Measurements from ENCODE around the gene NRXN2.
A peak's percentile ranks its signal among the peaks of the same experiment; 100 is the strongest.

The NRXN2 gene

DNA sequence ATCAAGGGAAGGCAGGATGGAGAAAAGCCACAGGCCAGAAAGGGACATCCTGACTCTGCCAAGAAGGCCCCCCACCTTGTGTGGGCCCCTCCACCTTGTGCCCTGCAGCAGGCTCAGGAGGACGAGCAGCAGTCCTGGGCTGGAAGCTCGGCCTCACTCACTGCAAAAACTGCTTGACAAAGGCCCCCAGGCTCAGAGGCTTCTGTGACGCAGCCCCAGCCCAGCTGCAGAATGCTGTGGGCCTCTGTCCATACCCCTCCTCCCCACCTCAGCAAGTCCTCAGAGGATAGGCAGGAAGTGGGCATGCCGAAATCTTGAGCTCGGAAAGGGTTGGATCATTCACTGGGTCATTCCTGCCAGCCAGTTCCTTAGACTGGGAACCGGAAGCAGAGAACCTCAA lies 61.9 kb downstream of the NRXN2 start:
- peaks cover 0 to 66% (median 39%) of the 10 kb centered on the region in 4 experiments for H3K4me1 ChIP-seq (ENCODE audit: control extremely low read depth in 1 of 4, control insufficient read depth in 4 of 4, insufficient read depth in 4 of 4, low read length in 3 of 4)
- DNase-seq, result no peak
- WGBS (ENCODE audit: insufficient coverage), result 47% methylated on average over 4 of the region's 6 CpGs
- no peaks in the 10 kb centered on the region for H3K9me3 ChIP-seq (ENCODE audit: control extremely low read depth in 1 of 5, control insufficient read depth in 4 of 5, insufficient read depth in 2 of 5, low read depth in 1 of 5, low read length in 4 of 5)
- no peaks in the 10 kb centered on the region for H3K27me3 ChIP-seq (replicated peaks in 2 of 5; ENCODE audit: control insufficient read depth in 4 of 5, insufficient read depth in 5 of 5, low read length in 4 of 5)
- no peak overlapping the region for H3K27ac ChIP-seq (ENCODE audit: insufficient read depth in 1 of 2, low read depth in 1 of 2, low read length in 2 of 2, poor library complexity in 1 of 2, severe bottlenecking in 2 of 2)
- CTCF ChIA-PET, result interaction anchor here (0.9 to 2.2 kb wide), 4 partner anchors 10 to 43 kb away, joined by 4 to 6 read pairs (median 5); no protein-coding TSS in a partner anchor
- POLR2A ChIA-PET, result interaction anchor here (0.7 kb wide), 1 partner anchor 12 kb away, joined by 3 read pairs; no protein-coding TSS in a partner anchor
- no peak overlapping the region for H3K4me3 ChIP-seq (ENCODE audit: control insufficient read depth in 1 of 7, extremely low read depth in 1 of 7, insufficient read depth in 4 of 7, low read depth in 2 of 7, low read length in 6 of 7)
- no peaks in the 10 kb centered on the region for H3K36me3 ChIP-seq (ENCODE audit: control insufficient read depth in 4 of 4, insufficient read depth in 4 of 4, low read length in 3 of 4)

DNA sequence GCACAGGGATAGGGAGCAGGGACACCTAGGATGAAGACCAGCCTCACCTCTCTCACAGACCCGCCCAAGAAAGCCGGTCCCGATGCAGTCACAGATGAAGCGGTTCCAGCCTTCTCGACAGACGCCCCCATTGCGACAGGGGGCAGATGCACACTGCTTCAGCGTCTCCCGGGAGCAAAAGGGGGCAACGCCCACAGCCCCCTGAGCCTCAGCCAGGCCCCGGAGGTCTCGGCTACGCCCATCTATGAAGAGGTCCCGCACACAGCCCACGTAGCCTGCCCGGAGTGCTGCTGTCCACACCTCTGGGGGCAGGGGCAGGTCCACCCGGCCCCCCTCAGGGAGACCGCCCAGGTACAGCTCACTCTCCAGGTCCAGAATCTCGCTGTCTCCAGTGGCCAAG lies 62.3 kb downstream of the NRXN2 start:
- ChIA-PET CTCF (interaction anchor here (1.0 to 2.5 kb wide), 6 partner anchors 10 to 213 kb away, joined by 3 to 21 read pairs (median 6); no protein-coding TSS in a partner anchor), POLR2A (interaction anchor here (0.7 kb wide), 1 partner anchor 12 kb away, joined by 3 read pairs; no protein-coding TSS in a partner anchor)
- Histone ChIP-seq H3K27me3 (replicated peaks in 2 of 5; ENCODE audit: control insufficient read depth in 4 of 5, insufficient read depth in 5 of 5, low read length in 4 of 5) (no peaks in the 10 kb centered on the region), H3K9me3 (ENCODE audit: control extremely low read depth in 1 of 5, control insufficient read depth in 4 of 5, insufficient read depth in 2 of 5, low read depth in 1 of 5, low read length in 4 of 5) (no peaks in the 10 kb centered on the region), H3K27ac (ENCODE audit: insufficient read depth in 1 of 2, low read depth in 1 of 2, low read length in 2 of 2, poor library complexity in 1 of 2, severe bottlenecking in 2 of 2) (no peak overlapping the region), H3K36me3 (ENCODE audit: control insufficient read depth in 4 of 4, insufficient read depth in 4 of 4, low read length in 3 of 4) (no peaks in the 10 kb centered on the region), H3K4me1 (ENCODE audit: control extremely low read depth in 1 of 4, control insufficient read depth in 4 of 4, insufficient read depth in 4 of 4, low read length in 3 of 4) (peaks cover 0 to 67% (median 40%) of the 10 kb centered on the region in 4 experiments), H3K4me3 (ENCODE audit: control insufficient read depth in 1 of 7, extremely low read depth in 1 of 7, insufficient read depth in 4 of 7, low read depth in 2 of 7, low read length in 6 of 7) (no peak overlapping the region)
- 100% methylated on average over 19 of the region's 19 CpGs for WGBS (ENCODE audit: insufficient coverage)
- DNase-seq, result no peak

DNA sequence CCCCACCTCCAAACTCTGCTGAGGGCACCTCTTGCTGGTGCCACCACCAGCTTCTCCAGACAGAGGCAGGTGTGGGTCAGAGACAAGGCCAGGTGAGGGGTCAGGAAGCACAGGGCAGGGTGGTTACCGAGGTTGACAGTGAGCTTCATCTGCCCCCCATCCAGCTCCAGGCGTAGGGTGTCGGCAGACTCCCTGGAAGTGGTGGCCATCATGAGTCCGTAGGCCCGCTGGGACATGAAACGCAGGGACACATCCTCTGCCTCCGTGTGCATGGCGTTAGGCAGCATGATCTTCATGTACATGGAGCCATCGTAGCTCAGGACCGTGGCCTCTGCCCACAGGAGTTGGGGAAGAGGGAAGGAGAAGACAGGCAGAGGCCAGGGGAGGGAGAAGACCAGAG lies 62.8 kb downstream of the NRXN2 start:
- H3K36me3 ChIP-seq (ENCODE audit: control insufficient read depth in 4 of 4, insufficient read depth in 4 of 4, low read length in 3 of 4), result no peaks in the 10 kb centered on the region
- no peak overlapping the region for H3K27ac ChIP-seq (ENCODE audit: insufficient read depth in 1 of 2, low read depth in 1 of 2, low read length in 2 of 2, poor library complexity in 1 of 2, severe bottlenecking in 2 of 2)
- H3K27me3 ChIP-seq (replicated peaks in 2 of 5; ENCODE audit: control insufficient read depth in 4 of 5, insufficient read depth in 5 of 5, low read length in 4 of 5), result no peaks in the 10 kb centered on the region
- no peak for DNase-seq
- CTCF ChIA-PET, result interaction anchor here (1.0 to 2.5 kb wide), 9 partner anchors 10 to 212 kb away, joined by 3 to 21 read pairs (median 5); no protein-coding TSS in a partner anchor
- 97% methylated on average over 10 of the region's 10 CpGs for WGBS (ENCODE audit: insufficient coverage)
- no peak overlapping the region for H3K4me3 ChIP-seq (ENCODE audit: control insufficient read depth in 1 of 7, extremely low read depth in 1 of 7, insufficient read depth in 4 of 7, low read depth in 2 of 7, low read length in 6 of 7)
- POLR2A ChIA-PET, result no interaction called here
- H3K4me1 ChIP-seq (ENCODE audit: control extremely low read depth in 1 of 4, control insufficient read depth in 4 of 4, insufficient read depth in 4 of 4, low read length in 3 of 4), result peaks cover 0 to 67% (median 40%) of the 10 kb centered on the region in 4 experiments
- H3K9me3 ChIP-seq (ENCODE audit: control extremely low read depth in 1 of 5, control insufficient read depth in 4 of 5, insufficient read depth in 2 of 5, low read depth in 1 of 5, low read length in 4 of 5), result no peaks in the 10 kb centered on the region

DNA sequence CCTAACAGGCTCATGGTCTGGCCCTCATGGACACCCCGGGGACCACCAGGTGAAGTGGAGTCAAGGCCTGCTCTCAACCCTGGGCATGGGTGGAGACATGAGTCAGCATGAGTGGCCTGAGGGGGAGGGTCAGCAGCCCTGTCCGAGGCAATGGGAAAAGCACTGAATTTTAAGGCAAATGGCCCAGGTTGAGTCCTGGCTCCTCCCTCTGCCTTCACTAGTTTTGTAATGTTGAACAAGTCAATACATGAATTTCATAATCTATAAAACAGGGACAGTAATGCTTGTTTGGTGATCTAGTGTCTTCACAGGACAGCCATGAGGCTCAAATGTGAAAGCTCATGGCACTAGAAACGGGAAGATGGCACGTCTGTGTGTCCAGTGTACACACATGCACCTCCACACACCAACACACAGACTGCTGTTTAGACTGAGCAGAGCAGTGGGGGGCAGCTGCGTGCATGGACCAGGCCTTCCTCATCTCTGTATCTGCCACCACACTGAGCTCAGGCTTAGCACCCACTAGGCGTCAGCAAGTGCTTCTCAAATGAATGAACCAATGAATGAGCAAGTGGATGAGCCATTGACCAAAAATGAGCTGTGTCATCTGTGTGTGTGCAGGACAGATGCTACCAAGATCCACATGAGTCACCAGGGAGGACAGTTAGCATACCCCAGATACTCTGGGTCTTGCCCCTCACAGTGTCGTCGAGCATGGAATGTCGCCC lies 63.4 kb downstream of the NRXN2 start:
- WGBS (ENCODE audit: insufficient coverage), result 98% methylated on average over 5 of the region's 9 CpGs

DNA sequence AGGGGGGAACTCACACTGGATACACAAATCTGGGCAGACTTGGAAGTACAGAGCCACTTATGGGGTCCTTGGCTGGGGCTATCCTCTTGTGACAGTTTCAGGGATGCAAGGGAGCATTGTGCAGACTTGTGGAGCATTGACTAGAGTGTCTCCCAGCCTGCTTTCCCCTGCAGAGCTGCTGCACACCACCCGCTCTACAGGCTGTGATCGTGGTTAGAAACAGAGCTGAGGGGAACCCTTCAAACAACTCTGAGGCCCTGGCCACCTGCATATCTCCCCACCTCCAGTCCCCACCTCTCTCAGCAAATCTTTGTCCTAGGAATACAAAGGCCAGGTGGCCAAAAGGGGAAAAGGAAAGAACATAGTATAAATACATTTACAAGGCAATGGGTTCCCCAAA lies 64.7 kb downstream of the NRXN2 start:
- H3K4me1 ChIP-seq (ENCODE audit: control extremely low read depth in 1 of 4, control insufficient read depth in 4 of 4, insufficient read depth in 4 of 4, low read length in 3 of 4), result peaks cover 0 to 77% (median 54%) of the 10 kb centered on the region in 4 experiments
- ChIA-PET CTCF (interaction anchor here (1.6 to 2.5 kb wide), 2 partner anchors 8 to 84 kb away, joined by 5 to 21 read pairs; no protein-coding TSS in a partner anchor), POLR2A (no interaction called here)
- H3K9me3 ChIP-seq (ENCODE audit: control extremely low read depth in 1 of 5, control insufficient read depth in 4 of 5, insufficient read depth in 2 of 5, low read depth in 1 of 5, low read length in 4 of 5), result no peaks in the 10 kb centered on the region
- WGBS (ENCODE audit: insufficient coverage), result no CpG with 5 or more reads among the region's 2 CpGs
- no peaks in the 10 kb centered on the region for H3K27me3 ChIP-seq (replicated peaks in 2 of 5; ENCODE audit: control insufficient read depth in 4 of 5, insufficient read depth in 5 of 5, low read length in 4 of 5)
- no peaks in the 10 kb centered on the region for H3K36me3 ChIP-seq (ENCODE audit: control insufficient read depth in 4 of 4, insufficient read depth in 4 of 4, low read length in 3 of 4)
- no peak overlapping the region for H3K4me3 ChIP-seq (ENCODE audit: control insufficient read depth in 1 of 7, extremely low read depth in 1 of 7, insufficient read depth in 4 of 7, low read depth in 2 of 7, low read length in 6 of 7)
- H3K27ac ChIP-seq (ENCODE audit: insufficient read depth in 1 of 2, low read depth in 1 of 2, low read length in 2 of 2, poor library complexity in 1 of 2, severe bottlenecking in 2 of 2), result no peak overlapping the region
- DNase-seq, result no peak

More for the DNA sequence above, 63.4 kb downstream of the NRXN2 start:
- ChIA-PET POLR2A (no interaction called here), CTCF (interaction anchor here (1.0 to 2.5 kb wide), 10 partner anchors 9 to 212 kb away, joined by 3 to 21 read pairs (median 5); no protein-coding TSS in a partner anchor)
- Histone ChIP-seq H3K27me3 (replicated peaks in 2 of 5; ENCODE audit: control insufficient read depth in 4 of 5, insufficient read depth in 5 of 5, low read length in 4 of 5) (no peaks in the 10 kb centered on the region), H3K27ac (ENCODE audit: insufficient read depth in 1 of 2, low read depth in 1 of 2, low read length in 2 of 2, poor library complexity in 1 of 2, severe bottlenecking in 2 of 2) (no peak overlapping the region), H3K4me3 (ENCODE audit: control insufficient read depth in 1 of 7, extremely low read depth in 1 of 7, insufficient read depth in 4 of 7, low read depth in 2 of 7, low read length in 6 of 7) (no peak overlapping the region), H3K9me3 (ENCODE audit: control extremely low read depth in 1 of 5, control insufficient read depth in 4 of 5, insufficient read depth in 2 of 5, low read depth in 1 of 5, low read length in 4 of 5) (no peaks in the 10 kb centered on the region), H3K4me1 (ENCODE audit: control extremely low read depth in 1 of 4, control insufficient read depth in 4 of 4, insufficient read depth in 4 of 4, low read length in 3 of 4) (peaks cover 0 to 72% (median 46%) of the 10 kb centered on the region in 4 experiments), H3K36me3 (ENCODE audit: control insufficient read depth in 4 of 4, insufficient read depth in 4 of 4, low read length in 3 of 4) (no peaks in the 10 kb centered on the region)
- peak in 2 of 3 donors; percentile 61 to 74 for DNase-seq

DNA sequence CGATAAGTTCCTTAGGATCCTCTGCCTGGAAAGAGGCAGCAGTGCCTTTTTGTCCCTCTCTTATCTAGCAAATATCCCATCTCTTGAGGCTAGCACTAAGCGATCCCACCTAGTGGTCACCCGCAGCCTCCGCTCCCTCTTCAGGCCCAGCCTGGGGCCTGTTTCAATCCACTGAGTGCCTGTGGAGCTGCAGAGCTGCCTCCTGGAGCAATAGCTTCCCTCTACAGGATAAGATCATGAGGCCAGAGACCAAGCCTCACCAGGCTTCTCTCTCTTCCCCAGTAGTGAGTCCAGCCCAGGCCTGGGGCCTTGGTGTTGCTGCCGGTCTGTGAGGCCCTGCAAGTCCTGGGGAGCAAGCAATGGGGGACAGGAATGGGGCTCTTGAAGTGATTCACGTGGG lies 66.1 kb downstream of the NRXN2 start:
- POLR2A ChIA-PET, result no interaction called here
- peaks cover 0 to 74% (median 59%) of the 10 kb centered on the region in 4 experiments for H3K4me1 ChIP-seq (ENCODE audit: control extremely low read depth in 1 of 4, control insufficient read depth in 4 of 4, insufficient read depth in 4 of 4, low read length in 3 of 4)
- no peaks in the 10 kb centered on the region for H3K27me3 ChIP-seq (replicated peaks in 2 of 5; ENCODE audit: control insufficient read depth in 4 of 5, insufficient read depth in 5 of 5, low read length in 4 of 5)
- no peak overlapping the region for H3K4me3 ChIP-seq (ENCODE audit: control insufficient read depth in 1 of 7, extremely low read depth in 1 of 7, insufficient read depth in 4 of 7, low read depth in 2 of 7, low read length in 6 of 7)
- CTCF ChIA-PET, result interaction anchor here (0.7 to 1.2 kb wide), 6 partner anchors 13 to 159 kb away, joined by 3 to 4 read pairs (median 3); partner anchors contain the start of gene RASGRP2
- H3K36me3 ChIP-seq (ENCODE audit: control insufficient read depth in 4 of 4, insufficient read depth in 4 of 4, low read length in 3 of 4), result no peaks in the 10 kb centered on the region
- WGBS (ENCODE audit: insufficient coverage), result 90% methylated on average over 3 of the region's 6 CpGs
- DNase-seq, result no peak
- H3K27ac ChIP-seq (ENCODE audit: insufficient read depth in 1 of 2, low read depth in 1 of 2, low read length in 2 of 2, poor library complexity in 1 of 2, severe bottlenecking in 2 of 2), result no peak overlapping the region
- H3K9me3 ChIP-seq (ENCODE audit: control extremely low read depth in 1 of 5, control insufficient read depth in 4 of 5, insufficient read depth in 2 of 5, low read depth in 1 of 5, low read length in 4 of 5), result no peaks in the 10 kb centered on the region
